ENCODE data around the gene PLCD4.

PLCD4 gene

DNA sequence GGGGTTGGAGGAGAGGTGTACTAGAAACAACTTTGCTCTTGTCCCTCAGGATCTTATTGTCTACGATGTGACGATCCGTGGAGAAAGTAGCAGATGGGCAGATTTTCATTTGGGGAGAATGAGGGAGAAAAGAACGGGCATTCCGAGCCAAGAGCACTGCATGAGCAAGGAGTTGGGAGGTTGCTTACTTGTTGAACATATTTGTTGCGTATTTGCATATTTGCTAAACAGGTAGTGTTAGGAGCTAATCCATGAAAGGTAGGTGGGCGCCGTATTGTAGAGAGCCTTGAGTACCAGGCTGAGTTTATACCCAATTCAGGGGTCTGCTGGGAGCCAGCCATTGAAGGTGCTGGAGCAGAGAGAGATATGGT, 52.3 kb downstream of the PLCD4 start:
- no peak for DNase-seq (ENCODE audit: low read depth)
- TF ChIP-seq, protein P1, sequence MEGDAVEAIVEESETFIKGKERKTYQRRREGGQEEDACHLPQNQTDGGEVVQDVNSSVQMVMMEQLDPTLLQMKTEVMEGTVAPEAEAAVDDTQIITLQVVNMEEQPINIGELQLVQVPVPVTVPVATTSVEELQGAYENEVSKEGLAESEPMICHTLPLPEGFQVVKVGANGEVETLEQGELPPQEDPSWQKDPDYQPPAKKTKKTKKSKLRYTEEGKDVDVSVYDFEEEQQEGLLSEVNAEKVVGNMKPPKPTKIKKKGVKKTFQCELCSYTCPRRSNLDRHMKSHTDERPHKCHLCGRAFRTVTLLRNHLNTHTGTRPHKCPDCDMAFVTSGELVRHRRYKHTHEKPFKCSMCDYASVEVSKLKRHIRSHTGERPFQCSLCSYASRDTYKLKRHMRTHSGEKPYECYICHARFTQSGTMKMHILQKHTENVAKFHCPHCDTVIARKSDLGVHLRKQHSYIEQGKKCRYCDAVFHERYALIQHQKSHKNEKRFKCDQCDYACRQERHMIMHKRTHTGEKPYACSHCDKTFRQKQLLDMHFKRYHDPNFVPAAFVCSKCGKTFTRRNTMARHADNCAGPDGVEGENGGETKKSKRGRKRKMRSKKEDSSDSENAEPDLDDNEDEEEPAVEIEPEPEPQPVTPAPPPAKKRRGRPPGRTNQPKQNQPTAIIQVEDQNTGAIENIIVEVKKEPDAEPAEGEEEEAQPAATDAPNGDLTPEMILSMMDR (conservative IDR thresholded peaks at IDR 0.05; ENCODE audit: control insufficient read depth, insufficient read depth, low read depth, low read length): no peak
- peak overlapping the region; percentile 76 for H3K4me3 ChIP-seq (ENCODE audit: control insufficient read depth, low read depth, low read length)

DNA sequence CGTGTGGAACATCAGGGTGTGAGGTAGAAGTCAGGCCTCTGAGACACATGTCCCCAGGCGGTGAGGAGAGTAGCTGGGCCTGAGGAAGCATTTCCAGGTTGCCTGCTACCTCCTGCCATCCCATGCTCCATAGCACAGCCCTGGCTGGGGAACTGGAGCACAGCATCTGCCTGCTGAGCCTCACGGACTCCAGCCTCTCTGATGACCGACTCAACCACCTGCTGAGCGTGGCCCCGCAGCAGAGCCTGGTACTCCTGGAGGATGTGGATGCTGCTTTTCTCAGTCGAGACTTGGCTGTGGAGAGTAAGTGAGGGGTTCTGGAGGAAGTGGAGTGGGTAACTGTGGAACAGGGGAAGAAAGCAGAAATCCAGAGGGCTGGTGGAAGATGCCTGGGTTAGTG, 54.7 kb downstream of the PLCD4 start:
- no peak for DNase-seq (ENCODE audit: low read depth)
- H3K4me3 ChIP-seq (ENCODE audit: control insufficient read depth, low read depth, low read length): no peak overlapping the region
- TF ChIP-seq, protein P1 (conservative IDR thresholded peaks at IDR 0.05; ENCODE audit: control insufficient read depth, insufficient read depth, low read depth, low read length): no peak

DNA sequence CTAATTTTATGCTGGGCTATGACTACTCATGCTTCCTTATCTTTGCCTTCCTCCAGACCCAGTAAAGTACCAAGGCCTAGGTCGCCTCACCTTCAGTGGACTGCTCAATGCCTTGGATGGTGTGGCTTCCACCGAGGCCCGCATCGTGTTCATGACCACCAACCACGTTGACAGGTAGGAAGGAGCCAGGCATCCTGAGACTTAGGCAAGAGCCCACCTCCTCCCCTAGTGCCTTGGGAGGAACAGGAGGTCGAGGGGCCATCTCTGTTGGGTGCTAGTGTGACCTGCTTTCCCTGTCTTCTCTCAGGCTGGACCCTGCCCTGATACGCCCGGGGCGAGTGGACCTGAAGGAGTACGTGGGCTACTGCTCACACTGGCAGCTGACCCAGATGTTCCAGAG, 55.1 kb downstream of the PLCD4 start:
- H3K4me3 ChIP-seq (ENCODE audit: control insufficient read depth, low read depth, low read length): no peak overlapping the region
- TF ChIP-seq, protein P1 (conservative IDR thresholded peaks at IDR 0.05; ENCODE audit: control insufficient read depth, insufficient read depth, low read depth, low read length): no peak
- DNase-seq (ENCODE audit: low read depth): no peak

DNA sequence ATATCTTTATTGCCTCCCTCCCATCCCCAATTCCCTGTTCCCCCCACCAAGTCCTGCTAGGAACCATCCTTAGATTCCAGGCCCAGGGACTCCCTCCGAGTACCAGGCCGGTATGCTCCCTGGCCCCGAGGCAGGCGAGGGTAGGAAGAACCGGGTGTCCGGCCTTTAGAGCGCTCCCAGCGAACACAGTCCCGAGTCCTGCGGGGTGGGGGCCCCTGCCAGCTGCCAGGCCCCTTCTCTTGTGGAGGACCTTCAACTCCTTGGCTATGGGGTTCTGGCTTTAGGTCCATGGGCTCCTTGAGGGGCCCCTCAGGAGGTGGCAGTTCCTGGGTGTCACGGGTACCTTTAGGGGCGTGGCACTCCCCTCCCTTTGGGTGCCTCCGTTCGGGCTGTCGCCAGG, 56.2 kb downstream of the PLCD4 start:
- DNase-seq (ENCODE audit: low read depth): no peak
- no peak overlapping the region for H3K4me3 ChIP-seq (ENCODE audit: control insufficient read depth, low read depth, low read length)
- TF ChIP-seq, protein P1 (conservative IDR thresholded peaks at IDR 0.05; ENCODE audit: control insufficient read depth, insufficient read depth, low read depth, low read length): no peak

DNA sequence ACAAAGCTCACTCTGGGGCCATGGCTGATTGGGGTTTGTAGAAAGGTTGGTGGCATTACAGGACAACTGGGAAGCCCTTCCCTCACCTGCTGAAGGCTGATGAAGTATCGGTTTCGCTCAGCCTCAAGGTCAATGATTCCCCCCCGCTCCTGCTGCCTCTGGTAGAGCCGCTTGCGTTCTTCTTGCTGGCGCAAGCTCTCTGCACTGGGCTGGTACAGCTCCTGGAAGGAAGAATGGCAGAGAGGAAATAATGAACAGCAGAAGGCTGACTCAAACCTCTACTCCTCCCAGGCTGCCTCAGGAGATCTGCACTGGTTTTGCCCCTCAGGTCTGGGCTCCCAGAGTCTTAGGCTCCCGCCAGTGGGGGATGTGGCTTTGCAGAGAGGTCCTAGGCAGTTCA, 57.0 kb downstream of the PLCD4 start:
- DNase-seq (ENCODE audit: low read depth): no peak
- TF ChIP-seq, protein P1 (conservative IDR thresholded peaks at IDR 0.05; ENCODE audit: control insufficient read depth, insufficient read depth, low read depth, low read length): no peak
- no peak overlapping the region for H3K4me3 ChIP-seq (ENCODE audit: control insufficient read depth, low read depth, low read length)

DNA sequence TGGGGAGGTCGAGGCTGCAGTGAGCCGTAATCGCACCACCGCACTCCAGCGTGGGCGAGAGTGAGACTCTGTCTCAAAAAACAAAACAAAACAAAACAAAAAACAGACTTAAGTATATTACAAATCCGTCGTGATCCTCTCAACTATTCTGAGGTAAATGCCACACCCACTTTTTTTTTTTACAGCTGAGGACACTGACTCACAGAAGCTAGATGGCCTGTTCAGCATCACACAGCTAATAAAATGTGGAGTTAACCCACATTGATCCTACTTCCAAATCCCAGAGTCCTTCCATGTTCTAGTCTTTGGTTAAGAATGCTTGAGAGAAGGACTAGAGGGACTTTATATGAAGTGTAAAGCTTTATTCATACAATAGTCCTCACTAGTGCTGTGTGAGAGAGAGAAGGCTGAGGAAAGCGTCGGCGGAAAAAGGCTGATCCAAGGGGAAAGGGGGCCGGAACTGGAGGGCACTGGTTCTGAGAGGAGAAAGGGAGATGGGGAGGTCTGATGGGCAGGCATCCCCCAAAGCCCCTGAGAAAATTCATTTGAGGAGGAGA, 63.5 kb downstream of the PLCD4 start:
- H3K4me3 ChIP-seq (ENCODE audit: control insufficient read depth, low read depth, low read length): peak overlapping the region; percentile 90
- peak; percentile 49 for DNase-seq (ENCODE audit: low read depth)
- TF ChIP-seq, protein P1 (conservative IDR thresholded peaks at IDR 0.05; ENCODE audit: control insufficient read depth, insufficient read depth, low read depth, low read length): no peak

Data from fibroblast of mammary gland (primary cell).